CD4-positive, alpha-beta T cell treated with Interleukin-10 for 1 hour (primary cell): Measurements from ENCODE around the gene CRCP.
A peak's percentile ranks its signal among the peaks of the same experiment; 100 is the strongest.
"Not testable (repeated sequence)": the region's sequence is repeated elsewhere in the genome, so short reads cannot be mapped to it uniquely, and the experiment has no call there.

Experiments used
- DNase-seq: peaks from one replicate; pipeline ENCODE4 v3.0.0-alpha.2; 2020

CRCP gene

GRCh38 chr7:66114743-66115649, at the start of gene CRCP:
TSS of gene CRCP (plus strand) at chr7:66114847. CDS start at chr7:66114963, 116 bp downstream.
- DNase-seq = peak; percentile 86

GRCh38 chr7:66069732-66070131, 44.9 kb upstream of the CRCP start:
- DNase-seq = no peak

GRCh38 chr7:66070222-66070621, 44.4 kb upstream of the CRCP start:
- no peak for DNase-seq

GRCh38 chr7:66072208-66072607, 42.4 kb upstream of the CRCP start:
- DNase-seq = not testable (repeated sequence)

GRCh38 chr7:66075590-66076461, 38.8 kb upstream of the CRCP start, which contains the start of gene ASL:
TSS of gene ASL (plus strand) at chr7:66075819. CDS start at chr7:66076082, 263 bp downstream.
- peak; percentile 89 for DNase-seq

- no peak for DNase-seq
Measured at GRCh38 chr7:66076462-66077329, 38.0 kb upstream of the CRCP start.

- no peak for DNase-seq
Measured at GRCh38 chr7:66078067-66078466, 36.6 kb upstream of the CRCP start.

- no peak for DNase-seq
Measured at GRCh38 chr7:66082083-66082482, 32.6 kb upstream of the CRCP start.

GRCh38 chr7:66082886-66083415, 31.7 kb upstream of the CRCP start:
- DNase-seq = no peak

- no peak for DNase-seq
Measured at GRCh38 chr7:66083677-66084076, 31.0 kb upstream of the CRCP start.

GRCh38 chr7:66088861-66089838, 25.5 kb upstream of the CRCP start:
- DNase-seq = no peak

GRCh38 chr7:66092654-66093053, 22.0 kb upstream of the CRCP start:
- no peak for DNase-seq

GRCh38 chr7:66095010-66095409, 19.6 kb upstream of the CRCP start:
- DNase-seq = no peak

- no peak for DNase-seq
Measured at GRCh38 chr7:66099232-66099550, 15.5 kb upstream of the CRCP start.

- DNase-seq = peak; percentile 29
Measured at GRCh38 chr7:66099551-66100407, 14.9 kb upstream of the CRCP start.

- no peak for DNase-seq
Measured at GRCh38 chr7:66100408-66101050, 14.1 kb upstream of the CRCP start.

- DNase-seq = not testable (repeated sequence)
Measured at GRCh38 chr7:66102168-66102567, 12.5 kb upstream of the CRCP start.

- not testable (repeated sequence) for DNase-seq
Measured at GRCh38 chr7:66103994-66104393, 10.7 kb upstream of the CRCP start.

- no peak for DNase-seq
Measured at GRCh38 chr7:66105263-66105748, 9.3 kb upstream of the CRCP start.
